GM18873 (cell line): ENCODE results near the gene TEX14.
"Not testable (repeated sequence)": the region's sequence is repeated elsewhere in the genome, so short reads cannot be mapped to it uniquely, and the experiment has no call there.

Source experiments
- ATAC-seq: cut with Tn5 transposase; IDR thresholded peaks from one replicate; pipeline ENCODE4 v1.9.1; 2021; ENCODE audit warnings: mild to moderate bottlenecking, moderate library complexity, moderate number of reproducible peaks; ENCODE audit not compliant: unreplicated experiment, low FRiP score

TEX14 gene

GRCh38 chr17:58690033-58690432, 1.8 kb downstream of the TEX14 start:
- not testable (repeated sequence) for ATAC-seq

GRCh38 chr17:58688521-58688920, 3.3 kb downstream of the TEX14 start:
- no peak for ATAC-seq

- ATAC-seq: no peak
Measured at GRCh38 chr17:58686980-58687379, 4.9 kb downstream of the TEX14 start.

GRCh38 chr17:58684462-58684861, 7.4 kb downstream of the TEX14 start:
- ATAC-seq: not testable (repeated sequence)

GRCh38 chr17:58684003-58684402, 7.8 kb downstream of the TEX14 start:
- ATAC-seq: no peak

- no peak for ATAC-seq
Measured at GRCh38 chr17:58680038-58680369, 11.8 kb downstream of the TEX14 start.

GRCh38 chr17:58679263-58680037, 12.4 kb downstream of the TEX14 start:
- ATAC-seq: peak; percentile 74

- ATAC-seq: not testable (repeated sequence)
Measured at GRCh38 chr17:58678287-58678686, 13.6 kb downstream of the TEX14 start.

- no peak for ATAC-seq
Measured at GRCh38 chr17:58677194-58677880, 14.5 kb downstream of the TEX14 start.

- ATAC-seq: no peak
Measured at GRCh38 chr17:58671969-58672368, 19.9 kb downstream of the TEX14 start.

GRCh38 chr17:58669853-58670252, 22.0 kb downstream of the TEX14 start:
- ATAC-seq: no peak

- no peak for ATAC-seq
Measured at GRCh38 chr17:58668598-58668935, 23.3 kb downstream of the TEX14 start.

GRCh38 chr17:58667934-58668597, 23.8 kb downstream of the TEX14 start:
- ATAC-seq: no peak

GRCh38 chr17:58666858-58667267, 25.0 kb downstream of the TEX14 start:
- no peak for ATAC-seq

GRCh38 chr17:58665946-58666857, 25.6 kb downstream of the TEX14 start:
- ATAC-seq: no peak

- no peak for ATAC-seq
Measured at GRCh38 chr17:58664302-58664701, 27.5 kb downstream of the TEX14 start.

- ATAC-seq: no peak
Measured at GRCh38 chr17:58661499-58661898, 30.3 kb downstream of the TEX14 start.

GRCh38 chr17:58660621-58661020, 31.2 kb downstream of the TEX14 start:
- no peak for ATAC-seq

- ATAC-seq: not testable (repeated sequence)
Measured at GRCh38 chr17:58659714-58660084, 32.1 kb downstream of the TEX14 start.

GRCh38 chr17:58658804-58659713, 32.8 kb downstream of the TEX14 start:
- ATAC-seq: peak; percentile 51
